HT-29 (cell line): ENCODE measurements around the gene KATNAL2. TPM values are rescaled to one million over a fixed set of nuclear protein-coding genes. Genes with fewer than 3 reads are reported as not detected.
"Not testable (repeated sequence)": the region's sequence is repeated elsewhere in the genome, so short reads cannot be mapped to it uniquely, and the experiment has no call there.

Source experiments
- DNase-seq: peaks from one replicate; pipeline ENCODE4 v3.0.0-alpha.2; 2015; ENCODE audit warnings: low spot score
- total RNA-seq: library from RNA; depleted of rRNA; stranded (reverse); fragments of >200 nt; shearing (Covaris generic); gene quantifications from 2 replicates; pipeline ENCODE4 v1.2.3, GENCODE V29; 2014

Gene KATNAL2
- total RNA-seq, 1 experiment from 2014 or later: 0.23 TPM

GRCh38 chr18:46939337-46939963 is 22.0 kb downstream of the KATNAL2 start:
- DNase-seq: no peak

- DNase-seq: no peak
Measured at GRCh38 chr18:46939998-46940571, 22.7 kb downstream of the KATNAL2 start.

DNA sequence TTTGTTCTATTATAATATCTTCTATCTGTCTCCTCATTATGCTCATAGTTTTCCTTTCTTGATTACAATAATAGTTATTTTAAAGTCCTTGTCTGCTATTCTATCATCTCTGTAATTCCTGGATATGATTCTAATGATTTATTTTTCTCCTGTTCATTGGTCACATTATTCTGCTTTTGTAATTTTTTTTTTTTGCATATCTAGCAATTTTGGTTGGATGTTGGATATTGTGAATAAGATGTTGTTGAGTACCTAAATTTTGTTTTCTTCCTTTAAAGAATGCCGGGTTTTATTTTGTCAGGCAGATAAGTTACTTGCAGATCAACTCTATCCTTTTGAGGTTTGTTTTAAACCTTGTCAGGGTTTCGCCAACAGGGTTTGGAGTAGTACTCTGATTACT is 25.2 kb downstream of the KATNAL2 start:
- DNase-seq: no peak

DNA sequence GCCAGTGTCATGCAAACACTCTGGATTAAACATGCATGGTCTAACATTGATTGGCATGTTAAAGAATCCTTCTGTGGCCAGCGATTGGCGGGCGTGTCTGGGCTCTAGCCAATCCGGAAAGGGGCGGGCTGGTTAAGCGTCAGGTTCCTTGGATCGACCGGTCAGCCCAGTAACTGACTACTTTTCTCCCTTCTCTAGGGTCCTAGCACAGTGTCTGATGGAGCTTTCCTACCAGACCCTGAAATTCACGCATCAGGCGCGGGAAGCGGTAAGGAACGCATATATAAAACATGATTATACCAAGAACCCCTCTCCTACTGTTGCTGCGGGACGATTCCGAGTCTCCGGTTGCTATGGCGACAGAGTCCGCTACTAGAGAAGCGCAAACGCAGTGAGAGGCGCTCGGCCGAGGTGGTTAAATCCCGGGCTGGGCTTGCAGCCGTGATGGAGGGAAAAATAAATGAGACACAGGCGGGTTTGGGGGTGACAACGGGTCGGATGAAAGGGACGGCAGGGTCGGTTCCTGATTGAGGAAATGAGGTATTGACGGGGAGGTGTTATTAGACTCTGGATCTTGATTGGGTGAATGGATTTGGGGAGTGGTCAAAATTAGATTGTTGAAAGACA is 29.4 kb downstream of the KATNAL2 start:
- DNase-seq: no peak

- no peak for DNase-seq
Measured at GRCh38 chr18:46950064-46950656, 32.8 kb downstream of the KATNAL2 start.

DNA sequence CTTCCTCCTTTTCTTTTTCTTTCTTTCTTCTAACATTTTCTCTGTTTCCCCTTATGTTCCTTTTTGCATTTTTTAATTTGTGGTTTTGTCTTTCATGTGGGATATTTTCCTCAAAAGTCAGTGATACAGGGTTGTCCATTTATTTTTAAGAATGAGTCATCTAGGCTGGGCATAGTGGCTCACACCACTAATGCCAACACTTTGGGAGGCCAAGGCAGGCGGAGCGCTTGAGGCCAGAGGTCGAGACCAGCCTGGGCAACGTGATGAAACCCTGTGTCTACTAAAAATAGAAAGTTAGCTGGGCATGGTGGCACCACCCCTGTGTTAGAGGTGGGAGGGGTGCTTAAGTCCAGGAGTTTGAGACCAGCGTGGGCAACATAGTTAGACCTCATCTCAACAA is 35.8 kb downstream of the KATNAL2 start:
- no peak for DNase-seq

DNA sequence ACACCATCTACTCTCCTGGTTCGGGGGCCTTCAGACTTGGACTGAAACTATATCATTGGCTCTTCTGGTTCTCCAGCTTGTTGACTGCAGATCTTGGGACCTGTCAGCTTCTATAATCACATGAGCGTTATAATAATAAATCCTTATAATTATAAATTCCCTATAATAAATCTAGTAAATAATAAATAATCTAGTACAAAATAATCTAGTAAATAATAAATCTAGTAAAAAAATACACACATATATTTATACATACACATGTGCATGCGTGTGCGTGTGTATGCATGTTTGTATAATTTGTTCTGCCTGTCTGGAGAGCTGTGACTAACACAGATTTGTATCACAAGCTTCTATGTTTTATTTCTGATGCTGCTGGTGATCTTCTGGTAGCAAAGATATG is 40.8 kb downstream of the KATNAL2 start:
- DNase-seq: no peak

DNA sequence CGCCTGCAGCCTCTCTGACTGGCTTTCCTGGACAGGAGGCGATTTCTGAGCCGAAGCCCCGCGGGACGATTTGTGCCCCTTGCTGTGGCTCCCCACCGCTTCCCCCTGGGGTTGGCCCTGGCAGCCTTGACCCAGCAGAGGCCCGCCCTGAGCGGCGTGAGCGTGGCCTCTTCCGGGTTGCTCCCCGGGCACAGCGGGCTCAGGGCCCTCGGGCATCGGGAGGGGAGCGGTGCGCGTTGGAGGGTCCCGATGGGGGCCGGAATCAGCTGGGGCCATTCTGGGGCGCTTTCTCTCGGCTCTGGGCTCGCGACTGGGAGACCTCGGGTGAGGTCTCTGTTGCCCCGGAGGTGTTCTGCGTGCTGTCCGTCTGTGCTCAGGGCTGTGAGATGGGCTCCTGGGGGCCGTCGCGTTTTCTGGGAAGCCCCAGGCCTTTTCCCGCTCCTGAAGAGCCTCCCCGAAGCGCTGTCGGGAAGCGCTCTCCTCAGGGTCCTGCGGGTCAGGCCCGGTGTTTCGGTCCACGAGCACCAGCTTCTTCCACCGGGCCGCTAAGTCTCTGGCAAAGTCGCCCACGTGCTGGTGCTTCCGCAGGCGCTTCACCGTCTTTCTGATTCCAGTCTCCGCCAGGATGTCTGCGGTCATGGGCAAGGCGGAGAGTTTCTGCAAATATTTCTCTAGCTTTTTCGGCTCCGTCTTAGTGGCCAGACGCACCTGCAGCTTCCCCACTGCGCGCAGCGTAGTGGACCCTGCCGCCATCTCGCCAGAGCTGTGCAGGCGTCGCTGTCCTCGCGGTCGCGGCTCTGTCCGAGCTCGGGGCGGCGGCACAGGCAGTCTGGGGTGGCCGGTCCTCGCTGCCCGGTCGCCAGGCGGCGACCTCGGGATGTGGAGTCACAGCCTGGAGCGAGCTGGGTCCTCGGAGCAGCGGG is 46.5 kb downstream of the KATNAL2 start:
- DNase-seq: not testable (repeated sequence)

- DNase-seq: not testable (repeated sequence)
Measured at GRCh38 chr18:46964579-46965293, 47.3 kb downstream of the KATNAL2 start.

DNA sequence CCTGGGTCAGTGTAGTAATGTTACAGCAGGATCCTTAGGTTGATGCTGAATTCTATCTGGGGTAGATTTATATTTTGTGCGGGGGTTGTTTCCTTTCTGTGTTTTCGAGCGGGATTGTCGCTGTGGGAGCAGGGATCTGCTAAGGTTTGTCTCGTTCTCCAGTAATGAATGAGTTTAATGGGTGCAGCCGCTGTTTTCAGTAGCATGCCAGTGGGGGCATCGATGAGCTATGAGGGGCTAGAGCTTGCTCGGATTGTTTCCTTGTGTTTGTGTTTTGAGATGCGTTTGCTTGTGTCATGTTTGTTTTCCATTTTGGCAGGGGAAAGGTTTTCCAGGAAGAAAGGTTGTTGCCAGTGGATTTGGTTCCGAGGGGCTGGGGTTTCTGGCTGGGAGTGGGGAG is 48.9 kb downstream of the KATNAL2 start:
- DNase-seq: not testable (repeated sequence)

- DNase-seq: not testable (repeated sequence)
Measured at GRCh38 chr18:46969551-46969950, 52.1 kb downstream of the KATNAL2 start.

- DNase-seq: not testable (repeated sequence)
Measured at GRCh38 chr18:47019870-47020269, 102.5 kb downstream of the KATNAL2 start.

DNA sequence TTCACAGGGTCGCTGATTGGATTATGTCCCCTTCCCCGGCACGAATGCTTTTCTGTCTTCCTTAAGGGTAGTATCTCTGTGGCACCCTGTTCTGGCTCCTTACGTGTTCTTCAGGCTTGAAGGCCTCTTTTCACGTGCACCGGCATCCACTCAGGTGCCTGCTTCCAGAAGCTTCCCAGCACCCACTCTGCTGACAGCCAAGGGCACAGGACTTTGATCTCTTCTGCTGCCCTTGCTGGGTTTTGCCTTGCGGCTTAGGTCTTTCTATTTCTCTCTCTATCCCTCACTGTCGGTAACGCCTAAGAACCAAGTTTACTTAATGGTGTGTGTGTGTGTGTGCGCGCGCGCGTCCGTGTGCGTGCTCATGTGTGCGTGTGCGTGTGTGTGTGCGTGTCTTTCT is 103.4 kb downstream of the KATNAL2 start:
- DNase-seq: not testable (repeated sequence)

DNA sequence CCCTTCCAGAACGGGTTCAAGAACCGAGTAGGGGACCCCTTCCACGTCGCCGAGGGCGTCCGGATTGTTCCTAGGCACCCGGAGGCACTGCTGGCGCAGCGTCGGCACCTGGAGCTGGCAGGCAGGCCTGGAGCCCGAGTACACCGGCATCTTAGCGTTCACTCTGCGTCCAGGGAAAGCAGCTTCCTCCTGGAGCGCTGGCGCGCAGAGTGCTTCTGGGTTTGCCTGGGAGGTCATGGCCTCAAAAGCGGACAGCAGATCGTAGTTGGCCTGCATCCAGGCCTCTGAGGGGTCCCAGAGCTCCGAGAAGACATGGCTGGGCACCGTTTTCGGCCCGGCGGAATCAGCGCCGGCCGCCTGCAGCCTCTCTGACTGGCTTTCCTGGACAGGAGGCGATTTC is 105.4 kb downstream of the KATNAL2 start:
- not testable (repeated sequence) for DNase-seq

GRCh38 chr18:47023769-47024465 is 106.5 kb downstream of the KATNAL2 start:
- not testable (repeated sequence) for DNase-seq

DNA sequence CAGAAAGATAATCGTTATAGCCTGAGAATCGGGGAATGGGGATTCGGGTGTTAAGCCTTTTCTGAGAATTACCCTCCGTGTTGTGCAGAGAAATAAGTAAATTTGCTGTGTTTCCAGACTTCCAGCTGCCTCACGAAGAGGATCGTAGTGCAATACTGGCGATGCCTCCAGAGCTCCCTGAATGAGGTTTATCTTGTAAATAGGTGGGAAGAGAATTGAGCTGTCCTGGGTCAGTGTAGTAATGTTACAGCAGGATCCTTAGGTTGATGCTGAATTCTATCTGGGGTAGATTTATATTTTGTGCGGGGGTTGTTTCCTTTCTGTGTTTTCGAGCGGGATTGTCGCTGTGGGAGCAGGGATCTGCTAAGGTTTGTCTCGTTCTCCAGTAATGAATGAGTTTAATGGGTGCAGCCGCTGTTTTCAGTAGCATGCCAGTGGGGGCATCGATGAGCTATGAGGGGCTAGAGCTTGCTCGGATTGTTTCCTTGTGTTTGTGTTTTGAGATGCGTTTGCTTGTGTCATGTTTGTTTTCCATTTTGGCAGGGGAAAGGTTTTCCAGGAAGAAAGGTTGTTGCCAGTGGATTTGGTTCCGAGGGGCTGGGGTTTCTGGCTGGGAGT is 108.3 kb downstream of the KATNAL2 start:
- DNase-seq: not testable (repeated sequence)

GRCh38 chr18:47028738-47029137 is 111.3 kb downstream of the KATNAL2 start:
- not testable (repeated sequence) for DNase-seq

DNA sequence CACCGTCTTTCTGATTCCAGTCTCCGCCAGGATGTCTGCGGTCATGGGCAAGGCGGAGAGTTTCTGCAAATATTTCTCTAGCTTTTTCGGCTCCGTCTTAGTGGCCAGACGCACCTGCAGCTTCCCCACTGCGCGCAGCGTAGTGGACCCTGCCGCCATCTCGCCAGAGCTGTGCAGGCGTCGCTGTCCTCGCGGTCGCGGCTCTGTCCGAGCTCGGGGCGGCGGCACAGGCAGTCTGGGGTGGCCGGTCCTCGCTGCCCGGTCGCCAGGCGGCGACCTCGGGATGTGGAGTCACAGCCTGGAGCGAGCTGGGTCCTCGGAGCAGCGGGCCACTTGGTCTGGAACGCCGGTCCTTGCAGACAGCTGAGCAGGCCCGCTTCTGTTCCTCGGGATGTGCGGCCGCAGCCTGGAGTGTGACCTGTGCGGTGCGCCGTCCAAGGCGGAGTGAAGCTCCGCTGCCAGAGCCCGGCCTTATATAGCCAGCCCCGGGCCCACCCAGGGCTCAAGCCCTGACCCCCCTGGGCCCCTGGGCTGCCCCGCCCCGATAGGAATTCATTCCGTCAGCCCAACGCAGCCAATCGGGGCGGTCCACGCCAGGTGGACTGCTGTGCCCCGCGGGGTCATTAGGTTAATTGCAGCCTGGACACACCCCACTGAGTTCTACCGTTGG is 112.4 kb downstream of the KATNAL2 start:
- not testable (repeated sequence) for DNase-seq

DNA sequence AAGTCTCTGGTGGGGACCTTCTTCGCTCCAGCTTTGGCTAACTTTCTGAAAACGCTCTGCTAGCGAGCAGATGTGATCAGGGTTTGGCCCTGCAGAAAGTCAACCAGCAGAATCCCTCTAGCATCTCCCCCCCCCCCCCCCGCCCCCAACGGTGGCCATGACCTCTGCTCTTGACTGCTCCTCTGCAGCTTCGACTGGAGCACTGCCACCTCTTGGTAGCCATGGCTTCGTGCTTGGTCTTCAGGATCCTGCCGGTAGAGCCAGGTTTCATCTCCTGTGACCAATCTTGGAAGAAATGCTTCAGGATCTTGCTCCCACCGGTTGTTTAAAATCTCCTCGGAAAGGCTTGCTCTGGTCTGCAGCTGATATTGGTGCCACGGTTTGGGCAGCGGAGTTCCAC is 113.5 kb downstream of the KATNAL2 start:
- DNase-seq: not testable (repeated sequence)
